Measurements from ENCODE around the gene RXRG.

The RXRG gene

GRCh38 chr1:165487921-165488320 lies 43.0 kb upstream of the RXRG start:
- Histone ChIP-seq H3K9ac (ENCODE audit: low read length) (no peak overlapping the region), H3K79me2 (ENCODE audit: low read length) (no peaks in the 10 kb centered on the region), H4K20me1 (ENCODE audit: insufficient read depth, low read length) (no peaks in the 10 kb centered on the region), H3K4me1 (ENCODE audit: low read length) (no peaks in the 10 kb centered on the region), H3K9me3 (replicated peaks; ENCODE audit: insufficient read depth, low read length) (no peaks in the 10 kb centered on the region), H2AFZ (ENCODE audit: low read length) (no peak overlapping the region), H3K4me2 (ENCODE audit: low read depth, low read length) (no peak overlapping the region), H3K36me3 (replicated peaks; ENCODE audit: insufficient read depth, low read length) (no peaks in the 10 kb centered on the region), H3F3A (ENCODE audit: insufficient read depth, low read length) (no peaks in the 10 kb centered on the region), H3K4me3 (ENCODE audit: low read length) (no peak overlapping the region), H3K27ac (ENCODE audit: low read length) (no peak overlapping the region), H3K27me3 (replicated peaks; ENCODE audit: insufficient read depth, low read length) (no peaks in the 10 kb centered on the region), H3K9me2 (replicated peaks; ENCODE audit: insufficient read depth, low read length) (no peaks in the 10 kb centered on the region)
- DNase-seq: no peak
- TF ChIP-seq EZH2 (optimal IDR thresholded peaks at IDR 0.05; ENCODE audit: low read depth, low read length) (no peak), CTCF (IDR thresholded peaks at IDR 0.05; ENCODE audit: low read length) (no peak), EZH2phosphoT487 (IDR thresholded peaks at IDR 0.05; ENCODE audit: low read length) (no peak)

DNA sequence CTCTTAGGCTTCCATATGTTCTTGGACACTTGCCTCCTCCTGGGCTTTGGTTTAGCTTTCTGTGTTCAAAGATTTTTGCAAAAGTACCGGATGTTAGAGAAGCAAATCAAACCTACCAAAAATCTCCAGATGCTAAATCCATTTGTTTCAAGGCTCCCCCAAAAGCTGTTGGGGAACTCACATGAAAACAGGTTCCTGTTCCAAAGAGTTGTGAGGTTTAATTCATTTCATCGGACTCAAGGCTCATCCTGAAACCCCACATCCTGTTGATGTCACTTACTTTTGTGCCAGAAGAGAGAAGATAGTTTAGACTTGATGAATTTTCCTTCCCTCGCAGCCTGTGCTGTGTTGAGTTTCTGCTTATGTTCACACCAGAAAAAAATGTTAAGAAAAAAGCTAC lies 41.7 kb upstream of the RXRG start:
- no peaks in the 10 kb centered on the region for H3K27me3 ChIP-seq (replicated peaks; ENCODE audit: insufficient read depth, low read length)
- peak; percentile 2 for DNase-seq

GRCh38 chr1:165485716-165486115 lies 40.8 kb upstream of the RXRG start:
- H3K36me3 ChIP-seq (replicated peaks; ENCODE audit: insufficient read depth, low read length): no peaks in the 10 kb centered on the region
- DNase-seq: no peak
- no peak overlapping the region for H3K4me3 ChIP-seq (ENCODE audit: low read length)
- 0 out of 2 replicates have a peak, but pooled peaks cover 8% of the 10 kb centered on the region for H3K4me1 ChIP-seq (ENCODE audit: low read length)
- no peak overlapping the region for H3K9ac ChIP-seq (ENCODE audit: low read length)
- H3K9me3 ChIP-seq (replicated peaks; ENCODE audit: insufficient read depth, low read length): no peaks in the 10 kb centered on the region
- no peaks in the 10 kb centered on the region for H3F3A ChIP-seq (ENCODE audit: insufficient read depth, low read length)
- H3K9me2 ChIP-seq (replicated peaks; ENCODE audit: insufficient read depth, low read length): no peaks in the 10 kb centered on the region
- TF ChIP-seq CTCF (IDR thresholded peaks at IDR 0.05; ENCODE audit: low read length) (no peak), EZH2 (optimal IDR thresholded peaks at IDR 0.05; ENCODE audit: low read depth, low read length) (no peak), EZH2phosphoT487 (IDR thresholded peaks at IDR 0.05; ENCODE audit: low read length) (no peak)
- no peak overlapping the region for H3K27ac ChIP-seq (ENCODE audit: low read length)
- no peak overlapping the region for H2AFZ ChIP-seq (ENCODE audit: low read length)
- no peaks in the 10 kb centered on the region for H4K20me1 ChIP-seq (ENCODE audit: insufficient read depth, low read length)
- no peaks in the 10 kb centered on the region for H3K79me2 ChIP-seq (ENCODE audit: low read length)
- H3K4me2 ChIP-seq (ENCODE audit: low read depth, low read length): no peak overlapping the region
- no peaks in the 10 kb centered on the region for H3K27me3 ChIP-seq (replicated peaks; ENCODE audit: insufficient read depth, low read length)

More for the DNA sequence above, 41.7 kb upstream of the RXRG start:
- Histone ChIP-seq H3K36me3 (replicated peaks; ENCODE audit: insufficient read depth, low read length) (no peaks in the 10 kb centered on the region), H4K20me1 (ENCODE audit: insufficient read depth, low read length) (no peaks in the 10 kb centered on the region), H3K79me2 (ENCODE audit: low read length) (no peaks in the 10 kb centered on the region), H2AFZ (ENCODE audit: low read length) (no peak overlapping the region), H3K9me3 (replicated peaks; ENCODE audit: insufficient read depth, low read length) (no peaks in the 10 kb centered on the region), H3K4me2 (ENCODE audit: low read depth, low read length) (no peak overlapping the region), H3K4me1 (ENCODE audit: low read length) (0 out of 2 replicates have a peak, but pooled peaks cover 8% of the 10 kb centered on the region), H3K4me3 (ENCODE audit: low read length) (no peak overlapping the region), H3F3A (ENCODE audit: insufficient read depth, low read length) (no peaks in the 10 kb centered on the region), H3K9ac (ENCODE audit: low read length) (no peak overlapping the region), H3K9me2 (replicated peaks; ENCODE audit: insufficient read depth, low read length) (no peaks in the 10 kb centered on the region), H3K27ac (ENCODE audit: low read length) (no peak overlapping the region)
- TF ChIP-seq EZH2 (optimal IDR thresholded peaks at IDR 0.05; ENCODE audit: low read depth, low read length) (no peak), CTCF (IDR thresholded peaks at IDR 0.05; ENCODE audit: low read length) (no peak), EZH2phosphoT487 (IDR thresholded peaks at IDR 0.05; ENCODE audit: low read length) (no peak)
